TTC549 (cell line): ENCODE measurements around the gene DDIT4.

Experiments used
- FAIRE-seq: peaks from 2 replicates; lab custom pipeline; 2012; peaks lifted over from hg19 to GRCh38; lab: Jason Lieb, UNC

The DDIT4 gene

DNA sequence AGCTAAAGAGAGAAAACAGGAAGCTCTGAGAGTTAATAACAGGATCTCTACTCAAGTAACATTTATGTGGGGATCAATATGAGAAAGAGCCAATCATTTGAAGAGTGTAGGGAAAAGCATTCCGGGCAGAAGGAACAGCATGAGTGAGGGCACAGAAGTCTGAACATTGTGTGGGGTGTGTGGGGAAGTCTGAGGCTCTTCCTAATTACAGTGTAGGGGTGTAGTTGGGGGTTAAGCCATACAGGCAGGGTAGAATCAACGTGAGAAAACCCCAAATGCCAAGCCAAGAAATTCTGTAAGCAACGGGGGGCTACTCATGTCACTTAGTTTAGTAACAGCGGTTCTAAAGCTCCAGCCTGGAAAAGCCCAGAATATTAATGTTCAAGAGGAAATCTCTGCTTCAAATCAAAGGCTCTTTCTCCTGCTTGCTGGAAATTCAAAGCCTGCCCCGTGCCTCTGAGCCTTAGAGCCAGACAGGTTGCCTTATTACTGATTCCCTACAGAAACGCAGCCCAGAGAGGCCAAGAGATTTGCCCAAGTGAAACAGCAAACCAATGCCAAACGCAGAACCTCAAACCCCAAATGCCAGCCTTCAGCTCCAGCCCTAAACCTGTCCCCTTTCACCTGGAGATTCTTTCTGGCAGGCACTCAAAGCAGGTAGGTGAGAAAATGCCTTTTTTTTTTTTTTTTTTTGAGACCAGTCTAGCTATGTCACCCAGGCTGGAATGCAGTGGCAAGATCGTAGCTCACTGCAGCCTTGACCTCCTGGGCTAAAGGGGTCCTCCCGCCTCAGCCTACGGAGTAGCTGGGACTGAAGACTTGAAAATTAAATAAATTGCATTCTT is 44.9 kb downstream of the DDIT4 start:
- FAIRE-seq: no peak

DNA sequence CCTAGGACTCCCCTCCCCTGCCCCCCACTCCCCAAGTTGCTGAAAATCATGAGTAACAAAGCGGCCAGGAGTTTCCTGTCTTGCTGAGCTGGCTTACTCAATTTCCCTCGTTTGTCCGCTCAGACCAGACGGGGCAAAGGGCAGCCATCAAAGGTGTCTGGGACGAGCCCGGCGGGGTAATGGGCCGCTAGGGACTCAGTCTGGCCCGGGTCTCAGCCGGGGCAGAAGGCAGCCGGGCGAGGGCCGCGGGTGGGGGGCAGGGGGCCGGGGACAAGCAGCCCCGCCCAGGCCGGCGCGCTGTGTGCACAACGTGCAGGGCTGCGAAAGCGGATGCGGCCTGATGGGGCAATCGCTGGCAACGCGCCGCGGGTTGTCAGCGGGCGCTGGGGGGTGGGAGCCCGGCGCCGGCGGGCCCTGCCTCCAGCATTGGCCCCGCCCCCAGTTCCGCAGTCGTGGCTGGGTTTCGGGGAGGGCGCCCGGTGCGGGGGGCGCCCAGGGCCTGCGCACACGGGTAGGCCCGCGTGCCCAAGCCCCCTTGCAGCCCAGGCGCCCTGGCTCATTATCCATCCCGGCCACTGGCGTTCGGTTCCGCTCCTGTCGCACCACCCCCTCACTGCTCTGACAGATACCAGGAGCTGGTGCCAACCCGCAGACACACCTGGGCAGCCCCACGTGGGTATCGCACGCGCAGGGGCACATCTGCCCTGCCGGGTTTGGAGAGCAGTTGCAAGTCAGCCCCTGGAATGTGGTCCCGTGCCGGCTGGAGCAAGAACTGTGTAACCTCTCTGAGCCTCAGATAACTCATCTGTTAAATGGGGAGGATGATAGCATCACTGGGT is 45.9 kb downstream of the DDIT4 start:
- no peak for FAIRE-seq

DNA sequence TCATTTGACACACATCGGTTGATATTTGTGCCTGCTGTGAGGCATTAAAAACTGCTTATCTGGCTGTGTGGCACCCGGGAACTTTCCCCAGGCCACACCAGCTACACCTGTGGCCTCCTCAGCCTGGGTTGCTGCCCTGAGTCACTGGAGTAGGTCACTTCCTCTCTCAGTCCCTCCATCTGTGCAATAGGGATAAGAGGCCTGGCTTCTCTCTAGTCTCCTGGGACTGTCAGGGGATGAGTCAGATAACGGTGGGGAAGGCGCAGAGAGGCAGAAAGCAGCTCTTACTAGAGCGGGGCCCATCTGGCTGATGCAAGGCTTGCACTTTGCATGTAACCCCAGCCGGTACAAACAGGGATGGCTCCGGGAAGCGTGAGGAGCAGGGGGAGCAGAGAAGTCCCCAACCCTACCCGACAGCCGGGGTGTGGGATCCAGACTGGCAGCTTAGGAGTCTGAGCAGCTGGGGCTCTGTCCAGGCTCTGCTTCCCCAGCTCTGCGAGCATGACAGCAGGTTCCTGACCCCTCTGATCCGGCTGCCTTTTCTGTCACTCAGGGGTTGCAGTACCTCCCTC is 47.0 kb downstream of the DDIT4 start:
- FAIRE-seq: no peak

DNA sequence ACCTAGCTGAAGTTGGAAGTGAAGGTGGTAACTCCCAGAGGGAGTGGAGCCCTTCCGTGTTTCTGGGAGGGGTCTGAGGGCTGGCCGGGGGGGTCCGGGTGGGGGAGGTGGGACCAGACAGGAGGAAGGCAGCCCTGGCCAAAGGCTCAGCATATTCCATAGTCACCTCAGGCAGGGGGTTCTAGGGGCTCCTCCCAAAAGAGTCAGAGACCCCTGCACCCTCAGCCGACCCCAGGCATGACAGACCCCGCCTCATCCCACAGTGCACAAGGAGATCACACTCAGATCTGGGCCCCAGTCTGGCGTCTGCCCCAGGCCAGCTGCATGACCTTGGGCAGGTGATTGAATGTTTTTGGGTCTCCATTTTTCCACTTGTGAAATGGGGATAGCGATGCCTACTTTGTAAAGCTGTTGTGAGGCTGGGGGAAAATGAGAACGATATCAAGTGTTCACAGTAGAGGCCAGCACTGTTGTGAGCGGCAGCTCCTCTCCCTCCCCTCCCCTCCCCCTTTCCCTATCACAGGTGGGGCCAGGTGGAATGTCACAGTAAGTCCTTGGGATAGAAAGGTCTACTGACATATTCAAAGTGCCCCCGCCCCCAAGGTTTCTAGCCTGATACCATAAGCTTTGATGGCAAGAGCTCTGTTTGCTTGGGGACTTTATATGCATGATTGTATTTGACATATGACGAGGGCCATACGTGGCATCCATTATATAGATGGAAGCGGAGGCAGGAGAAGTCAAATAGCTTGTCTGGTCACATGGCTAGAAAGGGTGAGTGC is 47.7 kb downstream of the DDIT4 start:
- FAIRE-seq: no peak

DNA sequence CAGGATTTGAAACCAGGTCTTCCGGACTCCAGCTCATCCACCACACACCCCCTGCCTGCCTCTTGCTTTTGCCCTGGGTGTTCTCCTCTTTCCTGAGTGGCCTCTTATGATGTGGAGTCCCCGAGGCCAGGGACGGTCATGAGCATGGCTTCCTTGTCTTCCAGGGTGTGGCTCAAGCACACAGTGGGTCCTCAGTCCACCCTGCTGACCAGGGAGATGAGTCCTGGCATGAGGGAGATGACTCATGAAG is 48.2 kb downstream of the DDIT4 start:
- no peak for FAIRE-seq

DNA sequence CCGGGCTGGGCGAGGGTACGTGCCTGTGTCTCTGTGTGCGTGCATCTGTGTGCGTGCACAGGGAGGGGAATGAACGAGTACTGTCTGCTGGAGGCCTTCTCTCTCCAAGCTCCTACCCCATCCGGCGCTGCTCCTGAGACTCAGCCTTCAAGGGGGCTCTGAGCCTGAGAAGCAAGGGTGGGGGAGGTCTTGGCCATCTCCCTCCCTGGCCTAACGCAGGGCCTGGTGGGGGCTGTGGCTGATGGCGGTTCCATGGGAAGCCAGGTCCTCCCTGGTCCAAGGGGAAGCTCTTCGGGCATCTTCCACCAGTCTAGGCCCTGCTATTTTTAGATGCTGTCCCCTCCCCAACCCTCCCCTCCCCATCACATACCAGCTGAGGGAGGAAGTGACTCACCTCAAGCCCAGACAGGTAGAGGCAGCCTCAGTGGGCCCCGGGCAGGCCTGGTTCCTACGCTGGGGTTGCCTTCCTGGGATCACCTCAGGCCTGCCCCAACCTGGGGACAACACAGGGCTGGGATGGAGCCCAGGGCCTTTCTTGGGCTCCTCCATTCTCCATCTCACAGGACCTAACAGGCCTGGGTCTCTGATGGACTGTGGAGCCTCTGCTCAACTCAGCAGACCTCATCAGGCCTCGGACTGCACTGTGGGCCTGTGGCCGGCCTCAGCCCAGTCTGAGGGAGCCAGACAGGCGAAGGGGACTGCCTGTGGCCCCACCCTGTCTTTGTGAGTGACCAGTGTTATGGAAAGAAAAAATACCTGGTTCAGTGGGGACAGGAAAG is 48.7 kb downstream of the DDIT4 start:
- FAIRE-seq: no peak

DNA sequence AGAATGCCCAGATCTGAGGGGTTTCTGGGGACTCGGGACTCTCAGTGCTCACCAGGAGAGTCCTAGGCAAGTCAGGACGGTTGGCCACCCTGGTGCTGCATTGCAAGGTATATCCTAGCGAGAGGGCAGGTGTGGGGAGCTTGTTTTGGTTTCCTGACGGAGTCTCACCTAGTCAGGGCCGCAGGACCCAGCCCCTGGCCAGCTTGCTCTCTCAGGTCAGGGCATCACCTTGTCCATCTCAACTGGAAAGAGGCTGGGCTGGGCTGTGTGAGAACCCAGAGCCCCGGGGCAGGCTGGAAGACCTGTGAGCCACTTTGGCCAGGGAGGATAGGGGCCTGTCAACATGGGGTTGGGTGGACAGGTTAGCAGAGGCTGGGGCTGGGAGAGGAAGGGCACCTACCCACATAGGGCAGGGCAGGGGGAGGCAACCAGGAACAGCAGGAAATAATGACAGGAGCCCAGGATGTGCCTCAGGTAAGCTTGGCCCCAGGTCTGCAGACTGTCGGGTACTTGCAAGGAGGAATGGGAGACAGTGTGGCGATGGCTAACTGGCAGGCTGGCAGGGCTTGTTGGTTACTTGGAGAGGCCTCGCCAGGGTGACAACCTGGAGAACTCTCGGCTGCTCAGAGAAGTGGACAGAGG is 49.5 kb downstream of the DDIT4 start:
- no peak for FAIRE-seq

DNA sequence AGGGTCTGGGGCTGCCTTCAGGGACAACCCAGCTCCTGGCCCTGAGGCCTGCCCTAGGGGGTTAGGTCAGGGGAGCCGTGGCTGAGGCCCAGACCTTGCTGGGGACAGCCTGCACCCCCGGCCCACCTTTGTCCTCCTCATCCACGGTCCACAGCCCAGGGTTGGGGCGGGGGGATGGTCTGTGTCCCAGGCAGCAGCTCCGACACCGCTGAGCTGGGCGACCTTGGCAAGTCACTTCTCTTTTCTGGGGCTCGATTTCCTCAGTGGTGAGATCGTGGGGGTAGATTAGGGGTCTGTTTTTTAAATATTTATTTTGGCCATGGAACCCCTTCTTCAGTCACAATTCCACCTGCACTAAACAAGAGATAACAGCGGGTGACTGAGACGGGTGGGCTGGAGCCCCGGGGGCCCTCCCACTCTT is 50.1 kb downstream of the DDIT4 start:
- no peak for FAIRE-seq
